ENCODE data around the gene GADD45B.
"Not testable (repeated sequence)": the region's sequence is repeated elsewhere in the genome, so short reads cannot be mapped to it uniquely, and the experiment has no call there.

Gene GADD45B

DNA sequence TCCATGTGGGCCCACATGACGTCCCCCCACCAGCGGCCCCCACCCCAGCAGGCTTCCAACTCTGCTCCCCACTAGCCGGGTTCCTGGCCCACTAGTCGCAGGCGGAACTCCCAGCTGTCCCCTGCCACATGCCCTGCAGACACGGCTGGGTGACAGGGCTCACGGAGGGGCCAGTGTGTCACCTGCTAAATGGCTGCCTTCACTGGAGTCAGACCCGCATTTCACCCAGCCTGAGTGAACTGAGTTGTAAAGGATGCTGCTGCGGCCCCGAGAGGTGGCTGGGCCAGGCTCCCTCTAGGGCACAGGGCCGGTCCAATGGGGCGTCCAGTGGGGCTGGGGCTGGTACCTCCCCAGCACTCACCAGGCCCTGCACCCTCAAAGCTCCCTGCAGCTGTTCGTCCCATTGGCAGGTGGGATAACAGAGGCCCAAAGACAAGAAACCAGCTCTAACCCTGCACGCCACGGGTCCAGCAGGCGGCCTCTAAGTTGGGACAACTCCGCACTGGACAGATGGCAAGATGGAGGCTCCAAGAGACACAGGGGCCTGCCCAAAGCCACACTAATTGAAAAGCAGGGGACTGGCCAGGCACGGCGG, 22.4 kb upstream of the GADD45B start:
- no peak for ATAC-seq (replicated peaks; ENCODE audit: extremely low read depth, poor library complexity, severe bottlenecking)
- Mint-ChIP-seq H3K27ac (ENCODE audit: low read depth) (no peak overlapping the region), H3K4me1 (peaks cover 22% of the 10 kb centered on the region), H3K27me3 (no peaks in the 10 kb centered on the region), H3K9me3 (no peaks in the 10 kb centered on the region), H3K4me3 (no peak overlapping the region), H3K36me3 (ENCODE audit: insufficient read depth) (no peaks in the 10 kb centered on the region)
- DNase-seq (ENCODE audit: low spot score in 2 of 2): no peak

DNA sequence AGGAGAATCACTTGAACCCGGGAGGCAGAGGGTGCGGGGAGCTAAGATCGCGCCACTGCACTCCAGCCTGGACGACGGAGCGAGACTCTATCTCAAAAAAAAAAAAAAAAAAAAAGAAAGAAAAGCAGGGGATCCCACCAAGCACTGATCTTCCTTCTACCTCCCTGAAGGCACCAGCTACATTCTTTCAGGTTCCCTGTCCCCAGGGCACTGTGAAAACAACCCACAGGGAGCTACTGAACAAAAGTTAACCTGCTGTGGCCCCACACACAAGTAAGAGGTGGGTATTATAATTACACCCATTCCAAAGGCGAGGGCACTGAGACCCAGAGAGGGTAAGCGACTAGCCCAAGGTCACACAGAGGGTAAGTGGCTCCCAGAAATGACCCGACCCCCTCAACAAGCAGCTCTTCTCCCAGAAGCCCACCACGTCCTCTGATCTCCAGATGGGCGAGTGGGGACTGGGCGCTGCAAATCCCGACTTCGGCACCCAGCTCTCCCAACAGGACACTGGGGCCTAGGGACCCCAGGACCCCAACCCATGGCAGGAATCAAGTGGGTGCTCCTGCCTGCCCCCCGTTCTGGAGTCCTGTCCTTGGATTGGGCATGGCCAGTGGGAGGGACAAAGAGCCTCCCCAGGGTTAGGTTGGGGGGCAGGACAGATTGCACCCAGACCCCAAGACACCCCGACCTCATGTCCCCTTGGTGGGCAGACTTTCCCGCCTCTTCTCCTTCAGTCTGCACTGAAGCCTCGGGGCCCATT, 21.5 kb upstream of the GADD45B start:
- ATAC-seq (replicated peaks; ENCODE audit: extremely low read depth, poor library complexity, severe bottlenecking) (no peak), DNase-seq (ENCODE audit: low spot score in 2 of 2) (no peak)
- H3K4me1 Mint-ChIP-seq: peaks cover 22% of the 10 kb centered on the region
- peak overlapping the region; percentile 77 for H3K4me3 Mint-ChIP-seq
- no peaks in the 10 kb centered on the region for H3K9me3 Mint-ChIP-seq
- H3K27ac Mint-ChIP-seq (ENCODE audit: low read depth): peak overlapping the region; percentile 85
- H3K36me3 Mint-ChIP-seq (ENCODE audit: insufficient read depth): no peaks in the 10 kb centered on the region
- no peaks in the 10 kb centered on the region for H3K27me3 Mint-ChIP-seq

DNA sequence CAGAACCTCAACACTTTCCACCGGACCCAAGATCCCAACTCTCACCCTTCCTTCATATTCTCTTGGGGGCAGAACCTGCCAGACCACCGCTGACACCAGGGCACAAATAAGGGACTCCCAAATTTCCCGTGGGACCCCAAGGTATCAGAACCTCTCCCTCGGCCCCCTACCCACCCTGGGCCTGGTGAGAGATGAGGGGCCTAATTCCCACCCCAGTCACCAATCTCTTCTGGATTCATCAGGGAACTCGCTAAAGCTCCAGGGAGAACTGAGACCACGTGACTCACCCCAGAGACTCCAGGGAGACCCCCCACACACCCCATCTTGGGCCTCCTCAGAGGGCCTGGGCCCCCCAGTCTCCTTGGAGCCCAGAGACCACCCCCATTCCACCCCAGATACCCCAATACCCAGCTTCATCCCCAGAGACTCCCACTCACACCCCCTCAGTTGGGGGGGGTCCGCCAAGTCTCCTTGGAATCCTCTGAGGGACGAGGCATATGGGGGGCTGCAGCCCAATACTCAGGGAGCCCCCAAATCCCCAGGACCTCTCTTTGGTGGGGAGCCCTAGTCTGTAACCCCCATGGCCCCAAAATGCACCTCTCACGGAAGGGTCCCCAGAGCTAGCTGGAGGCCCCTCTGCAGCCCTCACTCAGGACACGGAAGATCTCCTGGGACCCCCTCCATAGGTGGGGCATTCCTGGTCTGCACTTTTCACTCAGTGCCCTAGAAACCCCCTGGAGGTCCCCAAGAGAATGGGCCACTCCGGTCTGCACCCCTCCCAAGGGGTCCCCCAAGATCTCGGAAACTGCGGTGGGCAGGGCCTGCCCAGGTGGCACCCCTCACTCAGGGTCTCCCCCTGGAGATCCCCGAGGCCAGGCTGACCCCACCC, 20.7 kb upstream of the GADD45B start:
- H3K27ac Mint-ChIP-seq (ENCODE audit: low read depth): peak overlapping the region; percentile 85
- no peaks in the 10 kb centered on the region for H3K9me3 Mint-ChIP-seq
- ATAC-seq (replicated peaks; ENCODE audit: extremely low read depth, poor library complexity, severe bottlenecking) (no peak), DNase-seq (ENCODE audit: low spot score in 2 of 2) (no peak)
- peaks cover 22% of the 10 kb centered on the region for H3K4me1 Mint-ChIP-seq
- peak overlapping the region; percentile 77 for H3K4me3 Mint-ChIP-seq
- no peaks in the 10 kb centered on the region for H3K36me3 Mint-ChIP-seq (ENCODE audit: insufficient read depth)
- H3K27me3 Mint-ChIP-seq: no peaks in the 10 kb centered on the region

DNA sequence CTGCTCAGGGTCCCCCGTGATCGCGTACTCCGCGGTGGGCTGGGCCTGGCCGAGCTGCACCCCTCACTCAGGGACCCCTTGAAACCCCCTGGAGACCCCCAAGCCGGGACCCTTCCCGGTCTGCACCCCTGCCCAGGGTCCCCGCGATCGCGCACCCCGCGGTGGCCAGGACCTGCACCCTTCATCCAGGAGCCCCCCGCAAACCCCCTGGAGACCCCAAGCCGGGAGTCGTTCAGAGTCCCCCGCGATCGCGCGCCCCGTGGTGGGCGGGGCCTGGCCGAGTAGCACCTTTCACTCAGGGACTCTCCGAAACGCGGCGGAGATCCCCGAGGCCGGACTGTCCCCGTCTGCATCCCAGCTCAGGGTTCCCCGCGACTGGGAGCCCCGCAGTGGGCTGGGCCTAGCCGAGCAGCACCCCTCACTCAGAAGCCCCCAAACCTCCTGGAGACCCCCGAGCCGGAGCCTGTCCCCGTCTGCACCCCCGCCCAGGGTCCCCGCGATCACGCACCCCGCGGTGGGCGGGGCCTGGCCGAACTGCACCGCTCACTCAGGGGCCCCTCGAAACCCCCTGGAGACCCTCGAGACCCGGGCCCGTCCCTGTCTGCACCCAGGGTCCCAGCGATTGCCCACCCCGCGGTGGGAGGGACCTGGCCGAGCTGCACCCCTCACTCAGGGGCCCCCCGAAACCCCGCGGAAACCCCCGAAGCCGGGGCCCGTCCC, 19.9 kb upstream of the GADD45B start:
- H3K27me3 Mint-ChIP-seq: no peaks in the 10 kb centered on the region
- peak overlapping the region; percentile 77 for H3K4me3 Mint-ChIP-seq
- peak in 1 of 2 donors; percentile 29 for DNase-seq (ENCODE audit: low spot score in 2 of 2)
- peak; percentile 47 for ATAC-seq (replicated peaks; ENCODE audit: extremely low read depth, poor library complexity, severe bottlenecking)
- H3K9me3 Mint-ChIP-seq: no peaks in the 10 kb centered on the region
- H3K27ac Mint-ChIP-seq (ENCODE audit: low read depth): peak overlapping the region; percentile 85
- H3K4me1 Mint-ChIP-seq: peaks cover 22% of the 10 kb centered on the region
- no peaks in the 10 kb centered on the region for H3K36me3 Mint-ChIP-seq (ENCODE audit: insufficient read depth)

DNA sequence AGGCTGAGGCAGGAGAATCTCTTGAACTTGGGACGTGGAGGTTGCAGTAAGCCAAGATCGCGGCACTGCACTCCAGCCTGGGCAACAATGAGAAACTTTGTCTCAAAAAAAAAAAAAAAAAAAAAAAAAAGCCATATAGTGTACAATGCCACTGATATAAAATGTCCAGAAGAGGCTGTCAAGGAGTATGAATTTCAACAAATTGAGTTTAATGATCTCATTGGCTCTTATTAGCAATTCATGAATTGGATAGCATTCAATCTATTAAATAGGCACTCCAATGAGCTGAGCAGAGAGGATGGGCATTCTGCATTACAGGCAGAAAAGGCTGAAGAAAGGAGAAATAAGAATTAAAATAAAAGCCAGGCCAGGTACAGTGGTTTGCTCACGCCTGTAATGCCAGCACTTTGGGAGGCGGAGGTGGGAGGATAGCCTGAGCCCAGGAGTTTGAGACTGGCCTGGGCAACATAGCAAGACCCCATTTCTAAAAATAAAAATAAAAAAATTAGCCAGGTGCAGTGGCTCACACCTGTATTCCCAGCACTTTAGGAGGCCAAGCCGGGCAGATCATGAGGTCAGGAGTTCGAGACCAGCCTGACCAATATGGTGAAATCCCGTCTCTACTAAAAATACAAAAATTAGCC, 18.4 kb upstream of the GADD45B start:
- Mint-ChIP-seq H3K27ac (ENCODE audit: low read depth) (peak overlapping the region; percentile 85), H3K4me3 (peak overlapping the region; percentile 77), H3K27me3 (no peaks in the 10 kb centered on the region), H3K36me3 (ENCODE audit: insufficient read depth) (no peaks in the 10 kb centered on the region), H3K9me3 (no peaks in the 10 kb centered on the region), H3K4me1 (peaks cover 27% of the 10 kb centered on the region)
- DNase-seq (ENCODE audit: low spot score in 2 of 2) (no peak), ATAC-seq (replicated peaks; ENCODE audit: extremely low read depth, poor library complexity, severe bottlenecking) (no peak)

DNA sequence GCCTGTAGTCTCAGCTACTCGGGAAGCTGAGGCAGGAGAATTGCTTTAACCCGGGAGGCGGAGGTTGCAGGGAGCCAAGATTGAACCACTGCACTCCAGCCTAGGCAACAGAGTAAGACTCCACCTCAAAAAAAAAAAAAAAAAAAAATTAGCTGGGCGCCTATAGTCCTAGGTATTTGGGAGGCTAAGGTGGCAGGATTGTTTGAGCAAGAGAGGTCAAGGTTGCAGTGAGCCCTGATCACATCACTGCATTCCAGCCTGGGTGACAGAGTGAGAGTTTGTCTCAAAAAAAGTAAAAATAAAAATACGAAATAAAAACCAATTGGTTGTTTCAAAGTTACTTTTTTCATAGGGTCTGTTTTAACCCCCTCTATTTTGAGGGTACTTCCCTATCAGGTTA, 17.9 kb upstream of the GADD45B start:
- Mint-ChIP-seq H3K27me3 (no peaks in the 10 kb centered on the region), H3K27ac (ENCODE audit: low read depth) (no peak overlapping the region), H3K4me1 (peaks cover 27% of the 10 kb centered on the region), H3K36me3 (ENCODE audit: insufficient read depth) (no peaks in the 10 kb centered on the region), H3K4me3 (no peak overlapping the region), H3K9me3 (no peaks in the 10 kb centered on the region)
- ATAC-seq (replicated peaks; ENCODE audit: extremely low read depth, poor library complexity, severe bottlenecking) (no peak), DNase-seq (ENCODE audit: low spot score in 2 of 2) (no peak)

DNA sequence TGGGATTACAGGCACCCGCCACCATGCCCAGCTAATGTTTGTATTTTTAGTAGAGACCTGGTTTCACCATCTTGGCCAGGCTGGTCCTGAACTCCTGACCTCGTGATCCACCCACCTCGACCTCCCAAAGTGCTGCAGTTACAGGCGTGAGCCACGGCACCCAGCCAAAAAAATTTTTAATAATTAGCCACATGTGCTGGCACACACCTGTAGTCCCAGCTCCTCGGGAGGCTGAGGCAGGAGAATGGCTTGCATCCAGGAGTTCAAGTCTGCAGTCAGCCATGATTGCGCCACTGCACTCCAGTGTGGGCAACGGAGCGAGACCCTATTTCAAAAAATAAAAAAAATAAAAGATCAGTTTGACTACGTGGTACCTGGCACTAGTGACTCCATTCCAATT, 17.2 kb upstream of the GADD45B start:
- H3K4me1 Mint-ChIP-seq: peaks cover 27% of the 10 kb centered on the region
- not testable (repeated sequence) for ATAC-seq (replicated peaks; ENCODE audit: extremely low read depth, poor library complexity, severe bottlenecking); H3K9me3 Mint-ChIP-seq; H3K36me3 Mint-ChIP-seq (ENCODE audit: insufficient read depth); DNase-seq (ENCODE audit: low spot score in 2 of 2); H3K27me3 Mint-ChIP-seq; H3K27ac Mint-ChIP-seq (ENCODE audit: low read depth); H3K4me3 Mint-ChIP-seq

DNA sequence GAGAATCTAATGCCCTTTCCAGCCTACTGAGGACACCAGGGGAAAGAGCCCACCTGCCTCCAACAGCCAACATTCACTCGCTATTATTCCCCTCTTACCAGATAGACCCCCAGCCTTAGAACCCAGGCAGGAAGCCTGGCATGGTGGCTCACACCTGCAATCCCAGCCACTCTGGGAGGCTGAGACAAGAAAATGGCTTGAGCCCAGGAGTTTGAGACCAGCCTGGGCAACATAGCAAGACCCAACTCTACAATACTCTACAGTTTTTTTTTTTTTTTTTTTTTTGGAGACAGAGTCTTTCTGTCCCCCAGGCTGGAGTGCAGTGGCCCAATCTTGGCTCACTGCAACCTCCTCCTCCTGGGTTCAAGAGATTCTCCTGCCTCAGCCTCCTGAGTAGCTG, 15.7 kb upstream of the GADD45B start:
- ATAC-seq (replicated peaks; ENCODE audit: extremely low read depth, poor library complexity, severe bottlenecking): no peak
- no peaks in the 10 kb centered on the region for H3K9me3 Mint-ChIP-seq
- no peak overlapping the region for H3K27ac Mint-ChIP-seq (ENCODE audit: low read depth)
- DNase-seq (ENCODE audit: low spot score in 2 of 2): no peak
- peaks cover 16% of the 10 kb centered on the region for H3K4me1 Mint-ChIP-seq
- H3K27me3 Mint-ChIP-seq: no peaks in the 10 kb centered on the region
- H3K36me3 Mint-ChIP-seq (ENCODE audit: insufficient read depth): no peaks in the 10 kb centered on the region
- H3K4me3 Mint-ChIP-seq: no peak overlapping the region

DNA sequence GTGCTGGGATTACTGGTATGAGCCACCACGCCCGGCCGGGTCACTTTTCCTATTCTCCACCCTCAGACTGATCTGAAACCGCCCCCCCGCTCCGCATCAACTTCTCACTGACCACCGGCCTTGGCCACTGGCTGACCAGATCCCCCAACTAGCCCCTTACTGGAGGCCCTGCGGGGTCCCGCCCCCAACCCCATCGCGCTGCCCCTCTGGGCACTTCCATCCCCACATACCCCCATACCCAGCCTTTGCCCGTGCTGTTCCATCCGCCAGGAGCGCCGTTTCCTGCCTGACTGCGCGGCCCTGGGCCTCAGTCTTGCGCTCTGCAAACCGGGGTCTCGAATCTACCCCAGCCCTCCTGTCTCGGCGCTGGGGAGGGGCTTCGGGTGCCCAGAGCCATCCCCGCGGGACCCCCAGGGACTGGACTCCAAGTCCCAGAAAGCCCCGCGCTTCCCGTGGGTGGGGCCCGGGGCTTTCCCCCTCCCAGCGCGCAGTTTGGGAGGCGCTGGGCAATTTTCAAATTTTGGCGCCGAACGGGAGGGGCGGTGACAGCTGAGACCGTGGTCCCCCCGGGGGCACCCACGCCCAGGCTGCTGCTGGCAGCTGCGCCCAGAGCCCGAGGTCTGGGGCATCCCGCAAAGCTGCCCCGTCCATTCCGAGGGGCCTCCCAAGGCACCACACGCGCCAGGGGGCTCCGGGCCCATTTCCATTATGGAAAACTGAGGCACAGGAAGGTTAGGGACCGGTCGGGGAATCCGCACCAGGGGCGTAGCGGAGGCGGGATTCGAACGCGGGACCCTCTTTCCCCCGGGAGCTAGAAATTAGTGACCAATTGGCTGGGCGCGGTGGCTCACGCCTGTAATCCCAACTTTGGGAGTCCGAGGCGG, 13.9 kb upstream of the GADD45B start:
- Mint-ChIP-seq H3K4me3 (peak overlapping the region; percentile 71), H3K36me3 (ENCODE audit: insufficient read depth) (no peaks in the 10 kb centered on the region), H3K27me3 (no peaks in the 10 kb centered on the region), H3K4me1 (peaks cover 11% of the 10 kb centered on the region), H3K27ac (ENCODE audit: low read depth) (peak overlapping the region; percentile 51), H3K9me3 (no peaks in the 10 kb centered on the region)
- DNase-seq (ENCODE audit: low spot score in 2 of 2) (no peak), ATAC-seq (replicated peaks; ENCODE audit: extremely low read depth, poor library complexity, severe bottlenecking) (no peak)

DNA sequence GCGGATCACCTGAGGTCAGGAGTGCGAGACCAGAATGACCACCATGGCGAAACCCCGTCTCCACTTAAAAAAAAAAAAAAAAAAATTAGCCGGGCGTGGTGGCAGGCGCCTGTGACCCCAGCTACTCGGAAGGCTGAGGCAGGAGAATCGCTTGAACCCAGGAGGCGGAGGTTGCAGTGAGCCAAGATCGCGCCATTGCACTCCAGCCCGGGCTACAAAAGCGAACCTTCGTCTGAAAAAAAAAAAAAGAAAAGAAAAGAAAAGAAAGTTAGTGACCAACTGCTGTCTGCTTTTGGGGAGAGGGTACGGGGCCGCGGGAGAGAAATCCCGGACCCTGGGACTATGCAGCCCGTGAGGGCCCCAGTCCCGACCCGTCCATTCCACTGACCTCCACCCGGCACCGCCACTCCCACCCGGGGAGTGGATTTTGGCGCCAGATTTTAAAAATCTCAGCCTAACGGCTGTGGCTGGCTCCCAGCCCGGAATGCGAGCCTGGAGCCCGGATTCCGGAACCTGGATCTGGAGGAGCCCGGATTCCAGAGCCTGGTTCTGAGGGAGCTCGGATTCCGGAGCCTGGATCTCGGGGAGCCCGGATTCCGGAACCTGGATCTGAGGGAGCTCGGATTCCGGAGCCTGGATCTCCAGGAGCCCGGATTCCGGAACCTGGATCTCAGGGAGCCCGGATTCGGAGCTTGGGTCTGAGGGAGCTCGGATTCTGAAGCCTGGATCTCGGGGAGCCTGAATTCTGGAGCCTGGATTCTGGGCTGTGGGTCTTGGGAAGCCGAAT, 13.1 kb upstream of the GADD45B start:
- Mint-ChIP-seq H3K9me3 (no peaks in the 10 kb centered on the region), H3K36me3 (ENCODE audit: insufficient read depth) (no peaks in the 10 kb centered on the region), H3K4me3 (no peak overlapping the region), H3K27ac (ENCODE audit: low read depth) (no peak overlapping the region), H3K27me3 (no peaks in the 10 kb centered on the region), H3K4me1 (peaks cover 5% of the 10 kb centered on the region)
- ATAC-seq (replicated peaks; ENCODE audit: extremely low read depth, poor library complexity, severe bottlenecking): no peak
- DNase-seq (ENCODE audit: low spot score in 2 of 2): no peak

DNA sequence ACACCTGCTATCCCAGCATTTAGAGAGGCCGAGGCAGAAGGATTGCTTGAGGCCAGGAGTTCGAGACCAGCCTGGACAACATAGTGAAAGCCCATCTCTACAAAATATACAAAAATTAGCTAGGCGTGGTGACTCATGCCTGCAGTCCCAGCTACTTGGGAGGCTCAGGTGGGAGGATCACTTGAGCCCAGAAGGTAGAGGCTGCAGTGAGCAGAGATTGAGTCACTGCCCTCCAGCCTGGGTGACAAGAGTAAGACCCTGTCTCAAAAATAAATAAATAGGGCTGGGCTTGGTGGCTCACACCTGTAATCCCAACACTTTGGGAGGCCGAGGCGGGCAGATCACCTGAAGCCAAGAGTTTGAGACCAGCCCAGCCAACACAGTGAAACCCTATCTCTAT, 12.2 kb upstream of the GADD45B start:
- not testable (repeated sequence) for H3K36me3 Mint-ChIP-seq (ENCODE audit: insufficient read depth); ATAC-seq (replicated peaks; ENCODE audit: extremely low read depth, poor library complexity, severe bottlenecking); DNase-seq (ENCODE audit: low spot score in 2 of 2); H3K4me1 Mint-ChIP-seq; H3K4me3 Mint-ChIP-seq; H3K27me3 Mint-ChIP-seq; H3K9me3 Mint-ChIP-seq; H3K27ac Mint-ChIP-seq (ENCODE audit: low read depth)
